ENCODE data around the gene GTF3C2. TPM values are rescaled to one million over a fixed set of nuclear protein-coding genes. Genes with fewer than 3 reads are reported as not detected.

The GTF3C2 gene
- polyA plus RNA-seq, 1 experiment: 39.0 TPM

DNA sequence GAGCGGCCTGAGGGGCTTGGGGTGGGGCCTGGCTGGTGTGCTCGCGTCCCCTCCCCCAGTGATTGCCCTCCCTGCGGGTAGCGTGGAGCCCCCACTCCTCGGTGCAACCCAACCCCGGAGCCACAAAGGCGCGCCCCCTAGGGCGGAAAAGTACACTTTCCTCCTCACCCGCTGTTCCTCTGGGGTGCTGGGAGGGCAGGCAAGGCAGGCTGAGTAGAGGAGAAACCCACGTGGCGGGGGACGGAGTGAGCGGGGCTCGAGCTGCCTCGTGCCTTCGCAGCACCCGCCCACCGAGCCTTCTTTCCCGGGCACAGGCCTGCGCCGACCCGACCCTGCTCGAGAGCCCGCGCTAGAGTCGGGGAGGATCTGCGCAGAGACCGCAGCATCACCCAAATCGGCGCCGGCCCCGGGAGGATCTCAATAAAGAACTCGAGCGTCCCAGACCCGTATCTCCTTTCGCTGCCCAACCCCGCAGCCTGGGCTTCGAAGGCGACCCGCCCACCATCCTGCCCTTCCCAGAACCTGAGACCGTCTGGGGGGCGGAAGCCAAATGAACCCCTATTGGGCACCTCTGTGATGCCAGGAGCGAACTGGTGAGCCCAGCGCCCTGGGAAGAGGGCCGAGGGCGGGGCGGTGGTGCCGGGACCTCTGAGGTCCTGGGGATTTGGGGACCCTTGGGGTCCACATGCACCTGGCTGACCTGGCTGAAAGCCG, 49.8 kb downstream of the GTF3C2 start:
- TF ChIP-seq, protein P1, sequence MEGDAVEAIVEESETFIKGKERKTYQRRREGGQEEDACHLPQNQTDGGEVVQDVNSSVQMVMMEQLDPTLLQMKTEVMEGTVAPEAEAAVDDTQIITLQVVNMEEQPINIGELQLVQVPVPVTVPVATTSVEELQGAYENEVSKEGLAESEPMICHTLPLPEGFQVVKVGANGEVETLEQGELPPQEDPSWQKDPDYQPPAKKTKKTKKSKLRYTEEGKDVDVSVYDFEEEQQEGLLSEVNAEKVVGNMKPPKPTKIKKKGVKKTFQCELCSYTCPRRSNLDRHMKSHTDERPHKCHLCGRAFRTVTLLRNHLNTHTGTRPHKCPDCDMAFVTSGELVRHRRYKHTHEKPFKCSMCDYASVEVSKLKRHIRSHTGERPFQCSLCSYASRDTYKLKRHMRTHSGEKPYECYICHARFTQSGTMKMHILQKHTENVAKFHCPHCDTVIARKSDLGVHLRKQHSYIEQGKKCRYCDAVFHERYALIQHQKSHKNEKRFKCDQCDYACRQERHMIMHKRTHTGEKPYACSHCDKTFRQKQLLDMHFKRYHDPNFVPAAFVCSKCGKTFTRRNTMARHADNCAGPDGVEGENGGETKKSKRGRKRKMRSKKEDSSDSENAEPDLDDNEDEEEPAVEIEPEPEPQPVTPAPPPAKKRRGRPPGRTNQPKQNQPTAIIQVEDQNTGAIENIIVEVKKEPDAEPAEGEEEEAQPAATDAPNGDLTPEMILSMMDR (IDR thresholded peaks at IDR 0.05; ENCODE audit: insufficient read depth, low read depth, low read length): no peak
- peaks cover 5% of the 10 kb centered on the region for H3K36me3 ChIP-seq (ENCODE audit: control insufficient read depth, insufficient read depth, low read length)
- CTCF ChIA-PET: interaction anchor here (0.9 to 1.8 kb wide), 2 partner anchors 10 to 26 kb away, joined by 3 to 5 read pairs; partner anchors contain the start of gene TRIM54
- POLR2A ChIA-PET: no interaction called here
- DNase-seq (ENCODE audit: low read depth): no peak
- H3K4me3 ChIP-seq (ENCODE audit: low read depth, low read length): no peak overlapping the region
- peaks cover 18% of the 10 kb centered on the region for H3K27me3 ChIP-seq (ENCODE audit: control insufficient read depth, insufficient read depth, low read length)

DNA sequence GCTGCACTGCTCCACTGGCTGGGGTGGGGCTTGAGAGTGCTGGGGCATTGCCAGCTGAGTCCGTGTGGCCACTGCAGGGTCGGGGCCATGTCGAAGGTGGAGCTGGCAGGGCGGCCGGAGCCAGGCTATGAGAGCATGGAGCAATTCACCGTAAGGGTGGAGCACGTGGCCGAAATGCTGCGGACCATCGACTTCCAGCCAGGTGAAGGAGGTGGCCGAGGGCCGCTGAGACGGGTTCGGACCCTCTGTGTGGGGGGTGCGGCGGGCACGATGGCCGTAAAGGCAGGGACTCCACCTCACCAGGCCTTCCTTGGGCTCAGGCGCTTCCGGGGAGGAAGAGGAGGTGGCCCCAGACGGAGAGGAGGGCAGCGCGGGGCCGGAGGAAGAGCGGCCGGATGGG, 50.4 kb downstream of the GTF3C2 start:
- ChIA-PET POLR2A (no interaction called here), CTCF (interaction anchor here (0.9 to 1.8 kb wide), 4 partner anchors 9 to 25 kb away, joined by 3 to 5 read pairs (median 3); partner anchors contain the start of gene TRIM54)
- Histone ChIP-seq H3K4me3 (ENCODE audit: low read depth, low read length) (no peak overlapping the region), H3K27me3 (ENCODE audit: control insufficient read depth, insufficient read depth, low read length) (peaks cover 18% of the 10 kb centered on the region), H3K36me3 (ENCODE audit: control insufficient read depth, insufficient read depth, low read length) (peaks cover 1% of the 10 kb centered on the region; the same call in 1 of the 2 replicates)
- TF ChIP-seq, protein P1 (IDR thresholded peaks at IDR 0.05; ENCODE audit: insufficient read depth, low read depth, low read length): no peak
- no peak for DNase-seq (ENCODE audit: low read depth)

DNA sequence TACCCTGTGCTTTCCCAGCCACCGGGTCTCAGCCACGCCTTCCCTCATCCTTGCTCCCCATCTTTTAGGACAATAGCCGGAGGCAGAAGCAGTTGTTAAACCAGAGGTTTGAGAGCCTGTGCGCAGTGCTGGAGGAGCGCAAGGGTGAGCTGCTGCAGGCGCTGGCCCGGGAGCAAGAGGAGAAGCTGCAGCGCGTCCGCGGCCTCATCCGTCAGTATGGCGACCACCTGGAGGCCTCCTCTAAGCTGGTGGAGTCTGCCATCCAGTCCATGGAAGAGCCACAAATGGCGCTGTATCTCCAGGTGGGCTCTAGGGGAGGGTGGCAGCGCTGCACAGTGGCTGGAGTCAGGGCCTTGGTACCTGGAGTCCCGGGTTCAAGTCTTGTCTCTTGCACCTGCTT, 51.0 kb downstream of the GTF3C2 start:
- ChIA-PET POLR2A (no interaction called here), CTCF (interaction anchor here (0.9 to 4.0 kb wide), 7 partner anchors 9 to 57 kb away, joined by 3 to 43 read pairs (median 3); partner anchors contain the start of gene TRIM54)
- Histone ChIP-seq H3K27me3 (ENCODE audit: control insufficient read depth, insufficient read depth, low read length) (peaks cover 18% of the 10 kb centered on the region), H3K4me3 (ENCODE audit: low read depth, low read length) (no peak overlapping the region), H3K36me3 (ENCODE audit: control insufficient read depth, insufficient read depth, low read length) (0 out of 2 replicates have a peak, but pooled peaks cover 1% of the 10 kb centered on the region)
- TF ChIP-seq, protein P1 (IDR thresholded peaks at IDR 0.05; ENCODE audit: insufficient read depth, low read depth, low read length): no peak
- no peak for DNase-seq (ENCODE audit: low read depth)

DNA sequence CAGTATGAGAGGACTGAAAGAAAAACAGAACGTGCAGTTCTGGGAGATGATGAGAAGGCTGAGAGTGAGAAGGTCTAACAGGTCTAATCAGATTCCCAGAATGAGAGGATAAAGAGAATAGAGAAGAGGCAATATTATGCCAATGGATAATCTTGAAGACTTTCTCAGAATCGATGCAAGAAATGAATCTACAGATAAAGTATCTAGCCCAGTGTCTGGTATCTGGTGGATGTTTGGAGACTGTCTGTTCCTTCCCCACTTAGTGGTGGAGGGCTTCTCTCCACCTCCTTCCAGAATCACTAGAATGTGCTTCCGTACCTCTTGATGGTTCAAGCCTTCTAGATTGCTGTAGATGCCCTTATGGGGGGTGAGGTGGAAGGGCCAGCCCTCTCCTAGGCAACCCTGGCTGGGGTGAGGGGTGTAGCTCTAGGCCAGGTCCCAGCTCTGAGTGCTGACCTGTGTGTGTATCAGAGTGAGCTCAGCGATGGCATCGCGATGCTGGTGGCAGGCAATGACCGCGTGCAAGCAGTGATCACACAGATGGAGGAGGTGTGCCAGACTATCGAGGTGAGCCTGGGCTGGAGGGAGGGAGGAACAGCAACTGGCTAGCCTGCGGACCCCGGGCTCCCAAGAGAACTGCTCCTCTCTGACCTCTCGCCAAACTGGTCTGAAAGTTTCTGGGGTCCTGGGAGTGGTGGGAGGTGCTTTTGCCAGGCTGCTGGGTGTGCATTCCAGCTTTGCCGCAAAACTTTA, 51.9 kb downstream of the GTF3C2 start:
- H3K4me3 ChIP-seq (ENCODE audit: low read depth, low read length): no peak overlapping the region
- TF ChIP-seq, protein P1 (IDR thresholded peaks at IDR 0.05; ENCODE audit: insufficient read depth, low read depth, low read length): no peak
- peaks cover 18% of the 10 kb centered on the region for H3K27me3 ChIP-seq (ENCODE audit: control insufficient read depth, insufficient read depth, low read length)
- DNase-seq (ENCODE audit: low read depth): no peak
- POLR2A ChIA-PET: no interaction called here
- H3K36me3 ChIP-seq (ENCODE audit: control insufficient read depth, insufficient read depth, low read length): 0 out of 2 replicates have a peak, but pooled peaks cover under 1% of the 10 kb centered on the region
- CTCF ChIA-PET: interaction anchor here (0.6 to 4.0 kb wide), 11 partner anchors 10 to 206 kb away, joined by 3 to 43 read pairs (median 7); partner anchors contain the start of gene MPV17
